SU-DHL-6 (cell line): ENCODE results near the gene NRP2.

ENCODE experiments used
- H2AFZ ChIP-seq: fragments of 200-600 bp; sonication (generic); 2 replicates; pipeline ENCODE4 v1.6.1; 2014; ENCODE audit warnings: low read depth, mild to moderate bottlenecking, moderate library complexity, mixed read lengths, antibody characterized with exemption, low read length; ENCODE audit not compliant: severe bottlenecking
- H3F3A ChIP-seq: fragments of 200-600 bp; shearing (Covaris generic); 2 replicates; pipeline ENCODE4 v1.6.0; 2016; ENCODE audit warnings: antibody characterized with exemption, mild to moderate bottlenecking; ENCODE audit not compliant: insufficient read depth
- H3K27ac ChIP-seq: fragments of 200-600 bp; sonication (generic); 2 replicates; pipeline ENCODE4 v1.5.1; 2016; ENCODE audit warnings: low read depth, mild to moderate bottlenecking, low read length, moderate library complexity, mixed read lengths
- H3K27me3 ChIP-seq: fragments of 200-600 bp; sonication (generic), shearing (Covaris generic); 2 replicates; pipeline ENCODE4 v1.6.0; 2014; ENCODE audit warnings: mild to moderate bottlenecking, low read length
- H3K36me3 ChIP-seq: fragments of 200-600 bp; sonication (generic); 2 replicates; pipeline ENCODE4 v1.6.1; 2014; ENCODE audit warnings: mild to moderate bottlenecking, low read length, mixed read lengths
- H3K4me2 ChIP-seq: fragments of 300-600, 200-600 bp; shearing (Covaris generic), sonication (generic); 2 replicates; pipeline ENCODE4 v1.6.0; 2014; ENCODE audit warnings: low read length, low read depth, mild to moderate bottlenecking; ENCODE audit not compliant: poor library complexity, severe bottlenecking
- H3K4me3 ChIP-seq: fragments of 200-600 bp; sonication (generic); 2 replicates; pipeline ENCODE4 v1.5.1; 2014; ENCODE audit warnings: antibody characterized with exemption, low read length, mild to moderate bottlenecking, mixed read lengths; ENCODE audit not compliant: insufficient read depth, poor library complexity, severe bottlenecking
- H3K79me2 ChIP-seq: fragments of 200-600 bp; sonication (generic); 2 replicates; pipeline ENCODE4 v1.6.1; 2014; ENCODE audit warnings: mild to moderate bottlenecking, low read length, moderate library complexity; ENCODE audit not compliant: insufficient read depth
- H3K9ac ChIP-seq: fragments of 200-600 bp; sonication (generic); 2 replicates; pipeline ENCODE4 v1.7.0; 2014; ENCODE audit warnings: mild to moderate bottlenecking, low read length
- H3K9me2 ChIP-seq: fragments of 200-600 bp; sonication (generic); replicated peaks from 2 replicates; pipeline ENCODE4 v1.6.1; 2014; ENCODE audit warnings: low read length; ENCODE audit not compliant: insufficient read depth
- H3K9me3 ChIP-seq: fragments of 200-600 bp; sonication (generic); 2 replicates; pipeline ENCODE4 v1.6.1; 2014; ENCODE audit warnings: low read length, mixed read lengths; ENCODE audit not compliant: insufficient read depth
- H4K20me1 ChIP-seq: fragments of 200-600 bp; sonication (generic); 2 replicates; pipeline ENCODE4 v1.6.1; 2014; ENCODE audit warnings: low read depth, mild to moderate bottlenecking, antibody characterized with exemption, low read length, moderate library complexity, mixed read lengths
- CTCF ChIP-seq: fragments of 200-600 bp; sonication (generic); IDR thresholded peaks from one replicate; pipeline ENCODE4 v1.5.1; 2017; ENCODE audit warnings: antibody characterized with exemption, mild to moderate bottlenecking, low read length, moderate library complexity; ENCODE audit not compliant: insufficient read depth, poor library complexity, severe bottlenecking
- EZH2phosphoT487 ChIP-seq: fragments of 200-600 bp; sonication (generic), shearing (Covaris generic); conservative IDR thresholded peaks from 2 replicates; pipeline ENCODE4 v1.6.1; 2018; ENCODE audit warnings: mild to moderate bottlenecking, antibody characterized with exemption, low read length, moderate library complexity, mixed read lengths

Gene NRP2

DNA sequence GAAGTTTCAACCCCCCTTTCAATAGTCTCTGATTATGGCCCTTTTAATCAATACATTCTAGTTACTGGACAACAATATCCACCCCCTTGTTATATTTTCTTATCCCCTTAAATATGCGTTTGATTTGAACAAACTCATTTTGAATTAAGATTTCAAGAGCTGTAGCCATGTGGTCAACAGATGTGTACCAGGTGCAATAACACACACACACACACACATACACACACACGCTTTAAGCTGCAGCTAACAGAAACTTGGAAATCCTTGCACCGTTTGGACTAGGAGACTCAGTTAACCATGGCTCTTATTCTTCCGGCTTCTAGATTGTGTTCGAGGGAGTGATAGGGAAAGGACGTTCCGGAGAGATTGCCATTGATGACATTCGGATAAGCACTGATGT is 82.8 kb downstream of the NRP2 start:
- no peak overlapping the region for H3K4me3 ChIP-seq
- H3F3A ChIP-seq = no peaks in the 10 kb centered on the region
- no peaks in the 10 kb centered on the region for H3K27me3 ChIP-seq
- no peaks in the 10 kb centered on the region for H3K79me2 ChIP-seq
- H2AFZ ChIP-seq = no peak overlapping the region
- H3K9me3 ChIP-seq = no peaks in the 10 kb centered on the region
- no peaks in the 10 kb centered on the region for H3K36me3 ChIP-seq
- no peak overlapping the region for H3K4me2 ChIP-seq
- H3K9me2 ChIP-seq = no peaks in the 10 kb centered on the region
- TF ChIP-seq CTCF = no peak
- TF ChIP-seq EZH2phosphoT487 = no peak
- H3K27ac ChIP-seq = no peak overlapping the region
- H4K20me1 ChIP-seq = no peaks in the 10 kb centered on the region
- H3K9ac ChIP-seq = no peak overlapping the region

DNA sequence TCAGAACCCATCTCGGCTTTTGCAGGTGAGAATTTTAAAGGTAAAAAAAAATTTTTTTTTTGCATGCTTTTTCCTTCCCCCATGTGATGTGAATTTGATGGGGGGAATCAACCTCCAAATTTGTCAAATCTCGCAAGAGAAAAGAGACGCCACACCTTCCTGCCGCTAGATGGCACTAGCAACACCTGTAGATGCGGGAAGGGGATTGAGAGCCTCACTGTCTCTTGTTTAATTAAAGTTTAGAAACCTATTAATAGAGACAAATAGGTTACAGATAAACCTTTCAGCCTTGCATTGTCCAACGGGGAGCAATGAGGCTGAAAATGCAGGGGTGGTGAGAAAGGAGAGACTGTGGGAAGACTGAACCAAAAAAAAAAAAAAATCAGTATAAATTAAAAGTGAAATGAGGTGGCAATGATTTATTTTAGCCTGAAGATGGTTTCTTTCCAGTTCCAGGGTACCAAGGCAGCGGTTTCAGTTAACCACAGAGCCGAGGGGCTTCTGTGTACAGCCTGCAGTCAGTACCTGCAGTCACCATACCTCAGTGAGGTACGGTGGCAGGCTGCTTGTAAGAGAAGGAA is 84.6 kb downstream of the NRP2 start:
- Histone ChIP-seq H3K27ac (no peak overlapping the region), H3K9me3 (no peaks in the 10 kb centered on the region), H3K9me2 (no peaks in the 10 kb centered on the region), H3K9ac (no peak overlapping the region), H3K4me3 (no peak overlapping the region), H3K36me3 (no peaks in the 10 kb centered on the region), H3K27me3 (no peaks in the 10 kb centered on the region), H3K79me2 (no peaks in the 10 kb centered on the region), H3K4me2 (no peak overlapping the region), H2AFZ (no peak overlapping the region), H3F3A (no peaks in the 10 kb centered on the region), H4K20me1 (no peaks in the 10 kb centered on the region)
- no peak for TF ChIP-seq EZH2phosphoT487
- TF ChIP-seq CTCF = peak; percentile 97

DNA sequence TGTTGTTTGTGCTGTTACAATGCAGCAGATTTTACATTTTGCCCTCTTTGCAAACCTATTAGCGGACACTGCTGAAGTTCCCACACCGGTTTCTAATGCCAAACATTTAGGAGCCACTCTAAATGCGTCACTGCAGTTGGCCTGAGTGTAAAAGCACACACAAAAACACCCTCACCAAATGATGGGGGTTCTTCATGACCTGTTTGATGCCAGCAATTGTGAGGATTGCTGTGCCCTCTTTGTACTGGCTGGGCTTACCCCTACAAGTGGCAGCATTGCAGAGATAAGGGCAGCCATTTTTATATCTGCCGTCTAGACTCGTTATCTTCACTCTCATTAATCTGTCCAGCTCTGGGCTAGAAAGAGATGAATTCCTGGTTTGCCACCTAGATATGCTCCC is 85.3 kb downstream of the NRP2 start:
- Histone ChIP-seq H3K4me3 (no peak overlapping the region), H2AFZ (no peak overlapping the region), H3K4me2 (no peak overlapping the region), H3K79me2 (no peaks in the 10 kb centered on the region), H3K9ac (no peak overlapping the region), H3K36me3 (no peaks in the 10 kb centered on the region), H3K9me2 (no peaks in the 10 kb centered on the region), H3K27ac (no peak overlapping the region), H3K27me3 (no peaks in the 10 kb centered on the region), H3K9me3 (no peaks in the 10 kb centered on the region), H4K20me1 (no peaks in the 10 kb centered on the region), H3F3A (no peaks in the 10 kb centered on the region)
- no peak for TF ChIP-seq EZH2phosphoT487
- TF ChIP-seq CTCF = no peak

GRCh38 chr2:205768341-205768740 is 86.0 kb downstream of the NRP2 start:
- Histone ChIP-seq H3K27ac (no peak overlapping the region), H3K9me2 (no peaks in the 10 kb centered on the region), H3K36me3 (no peaks in the 10 kb centered on the region), H3K4me2 (no peak overlapping the region), H2AFZ (no peak overlapping the region), H3K4me3 (no peak overlapping the region), H3K79me2 (no peaks in the 10 kb centered on the region), H3K9me3 (no peaks in the 10 kb centered on the region), H3K27me3 (no peaks in the 10 kb centered on the region), H3K9ac (no peak overlapping the region), H3F3A (no peaks in the 10 kb centered on the region), H4K20me1 (no peaks in the 10 kb centered on the region)
- TF ChIP-seq CTCF = no peak
- TF ChIP-seq EZH2phosphoT487 = no peak
